CD4-positive, alpha-beta T cell (primary cell): ENCODE results near the gene HOXB3. TPM values are rescaled to one million over a fixed set of nuclear protein-coding genes. Genes with fewer than 3 reads are reported as not detected.
A peak's percentile ranks its signal among the peaks of the same experiment; 100 is the strongest.

ENCODE experiments used
- ATAC-seq: fragments of 200-7000 bp; cut with Tn5 transposase; one replicate; pipeline ENCODE4 v1.10.0; 2022; ENCODE audit warnings: mild to moderate bottlenecking; ENCODE audit not compliant: poor library complexity
- CTCF ChIA-PET: fragments of 350-600 bp; sonication (Branson Sonifier 250); formaldehyde crosslinking; loops from one replicate; lab custom pipeline; 2021; ENCODE audit warnings: antibody characterized with exemption, inconsistent platforms; lab: Charles Lee
- POLR2A ChIA-PET: fragments of 350-600 bp; sonication (Branson Sonifier 250); formaldehyde crosslinking; loops from one replicate; lab custom pipeline; 2021; ENCODE audit warnings: antibody characterized with exemption, inconsistent platforms; lab: Charles Lee
- DNase-seq, 14 experiments: peaks; one replicate each; pipeline ENCODE4 v3.0.0-alpha.2; 2013 to 2020; ENCODE audit warnings: mixed read lengths in 2 of 14
- H3K27ac ChIP-seq, 2 donors: one replicate each; pipeline versions ENCODE4 v1.5.1 to v1.7.0; 2013; ENCODE audit warnings: low read length in 2 of 2, low read depth in 1 of 2, mild to moderate bottlenecking in 1 of 2
- H3K27me3 ChIP-seq, 2 experiments: 1 replicate in 1 of 2; 2 replicates in 1 of 2; pipeline versions ENCODE4 v1.6.1 to v1.7.0; 2013; ENCODE audit warnings: low read length in 2 of 2, control low read depth in 1 of 2, mild to moderate bottlenecking in 1 of 2, moderate library complexity in 1 of 2; ENCODE audit not compliant: insufficient read depth in 2 of 2, control insufficient read depth in 1 of 2
- H3K36me3 ChIP-seq: one replicate; pipeline ENCODE4 v1.6.1; 2013; ENCODE audit warnings: low read length, control low read depth; ENCODE audit not compliant: insufficient read depth
- H3K4me1 ChIP-seq: one replicate; pipeline ENCODE4 v1.6.1; 2013; ENCODE audit warnings: low read length, control low read depth; ENCODE audit not compliant: insufficient read depth
- H3K4me3 ChIP-seq: one replicate; pipeline ENCODE4 v1.5.1; 2013; ENCODE audit warnings: mild to moderate bottlenecking, low read length, moderate library complexity
- H3K9me3 ChIP-seq, 2 experiments: 1 replicate in 1 of 2; 2 replicates in 1 of 2; pipeline versions ENCODE4 v1.6.1 to v1.7.0; 2013; ENCODE audit warnings: low read length in 2 of 2, mild to moderate bottlenecking in 2 of 2, control low read depth in 1 of 2, moderate library complexity in 1 of 2; ENCODE audit not compliant: control insufficient read depth in 1 of 2, insufficient read depth in 1 of 2
- H3K27ac Mint-ChIP-seq: one replicate; pipeline ENCODE4 v1.8.0; 2020; ENCODE audit warnings: mixed read lengths
- H3K27me3 Mint-ChIP-seq: one replicate; pipeline ENCODE4 v1.8.0; 2021; ENCODE audit warnings: mixed read lengths
- H3K36me3 Mint-ChIP-seq: one replicate; pipeline ENCODE4 v1.8.0; 2021; ENCODE audit warnings: low read depth, mixed read lengths
- H3K4me1 Mint-ChIP-seq: one replicate; pipeline ENCODE4 v1.8.0; 2021; ENCODE audit warnings: low read depth, mixed read lengths
- H3K4me3 Mint-ChIP-seq: one replicate; pipeline ENCODE4 v1.8.0; 2020; ENCODE audit warnings: mild to moderate bottlenecking, mixed read lengths
- H3K9me3 Mint-ChIP-seq: one replicate; pipeline ENCODE4 v1.8.0; 2020; ENCODE audit warnings: mixed read lengths
- CTCF ChIP-seq: fragments of 200-600 bp; IDR thresholded peaks from one replicate; pipeline ENCODE4 v1.8.0; 2022; ENCODE audit warnings: antibody characterized with exemption, mild to moderate bottlenecking
- intact Hi-C, 2 experiments: fragments of 100-400 bp; cut with DNase I in 1 of 2; cut with micrococcal nuclease in 1 of 2; formaldehyde crosslinking; loops; one replicate each; pipeline versions ENCODE4 v1.15.1 to v1.9.0; 2023 to 2025; cut with DNase I, micrococcal nuclease
- total RNA-seq, 174 experiments: library from RNA in 2 of 174; stranded (reverse) in 2 of 174; gene quantifications; one replicate each; pipeline ENCODE4 v1.2.3 and lab custom pipeline; 2021 to 2026

HOXB3 gene
- total RNA-seq, 2 experiments from 2014 or later: 0.25 to 0.36 TPM

DNA sequence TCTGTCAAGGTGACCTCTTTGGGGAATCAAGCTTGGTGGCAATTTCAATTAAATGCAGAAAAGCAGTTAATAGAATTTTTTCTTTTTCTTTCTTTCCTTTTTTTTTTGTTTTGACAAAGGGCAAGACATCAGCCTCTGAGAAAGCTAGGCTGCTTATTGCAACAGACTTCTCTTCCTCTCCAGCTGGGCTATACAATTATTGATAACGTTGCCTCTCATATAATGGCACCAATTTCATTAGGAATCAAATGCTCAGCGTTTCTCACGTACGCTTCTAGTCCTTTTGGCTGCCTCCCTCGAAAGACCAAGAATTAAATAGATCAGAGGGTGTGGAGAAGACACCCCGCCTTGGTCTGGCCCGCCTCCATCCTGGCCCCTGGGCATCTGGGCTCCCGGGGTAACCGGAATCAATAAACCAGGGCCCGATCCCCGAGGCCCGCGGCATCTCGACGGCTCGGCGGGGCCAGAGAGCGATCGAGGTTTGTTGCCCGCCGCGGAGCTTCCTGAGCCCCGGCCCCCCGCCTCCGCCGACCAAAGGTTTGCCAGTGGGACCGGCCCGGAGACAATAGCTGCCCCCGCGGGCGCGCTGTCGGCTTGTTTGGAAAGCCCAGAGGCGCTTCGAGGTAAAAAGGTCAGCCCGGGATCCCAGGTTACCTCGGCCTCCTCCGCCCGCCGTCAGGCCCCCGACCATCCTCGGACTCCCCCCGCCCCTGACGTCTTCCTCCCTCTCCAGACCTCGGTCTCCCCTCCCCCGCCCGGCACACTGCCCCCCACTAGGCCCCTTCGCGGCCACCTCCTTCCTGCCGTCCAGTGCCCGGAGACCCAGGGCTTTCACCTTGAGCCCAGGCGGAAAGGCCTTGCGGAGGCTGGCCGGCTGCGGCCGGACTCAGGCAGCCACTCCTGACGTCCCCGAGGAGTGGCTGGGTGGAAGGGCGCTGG is 63.2 kb downstream of the HOXB3 start:
- no peak overlapping the region for H3K4me3 ChIP-seq
- H3K9me3 ChIP-seq: peaks cover 0 to 7% of the 10 kb centered on the region in 2 experiments
- DNase-seq (peak in 1 of 14 experiments; percentile 26), ATAC-seq (no peak)
- POLR2A ChIA-PET: no interaction called here
- Mint-ChIP-seq H3K9me3 (no peaks in the 10 kb centered on the region), H3K36me3 (no peaks in the 10 kb centered on the region), H3K27me3 (peaks cover 64% of the 10 kb centered on the region), H3K4me3 (no peak overlapping the region), H3K4me1 (no peaks in the 10 kb centered on the region), H3K27ac (no peak overlapping the region)
- H3K4me1 ChIP-seq: peaks cover 6% of the 10 kb centered on the region
- no peak overlapping the region for H3K27ac ChIP-seq
- no peaks in the 10 kb centered on the region for H3K36me3 ChIP-seq
- intact Hi-C loops: loop anchor here in 1 of 2 experiments (10.0 kb wide), 1 partner anchor 52 kb away; no protein-coding TSS in a partner anchor
- no peak for TF ChIP-seq CTCF
- CTCF ChIA-PET: no interaction called here
- H3K27me3 ChIP-seq: peaks cover 23 to 25% of the 10 kb centered on the region in 2 experiments

- no peaks in the 10 kb centered on the region for H3K36me3 Mint-ChIP-seq
- ATAC-seq: no peak
- no peaks in the 10 kb centered on the region for H3K9me3 Mint-ChIP-seq
- H3K4me3 ChIP-seq: no peak overlapping the region
- peaks cover 6% of the 10 kb centered on the region for H3K4me1 ChIP-seq
- no peak for TF ChIP-seq CTCF
- intact Hi-C loops: loop anchor here in 1 of 2 experiments (10.0 kb wide), 1 partner anchor 48 kb away; no protein-coding TSS in a partner anchor
- H3K4me1 Mint-ChIP-seq: no peaks in the 10 kb centered on the region
- peaks cover 66% of the 10 kb centered on the region for H3K27me3 Mint-ChIP-seq
- H3K36me3 ChIP-seq: no peaks in the 10 kb centered on the region
- H3K9me3 ChIP-seq: peaks cover 0 to 7% of the 10 kb centered on the region in 2 experiments
- ChIA-PET POLR2A (no interaction called here), CTCF (interaction anchor here (1.2 to 1.4 kb wide), 2 partner anchors 10 to 30 kb away, joined by 3 to 4 read pairs; no protein-coding TSS in a partner anchor)
- H3K4me3 Mint-ChIP-seq: no peak overlapping the region
- DNase-seq: no peak
- no peak overlapping the region for H3K27ac Mint-ChIP-seq
- peaks cover 23 to 25% of the 10 kb centered on the region in 2 experiments for H3K27me3 ChIP-seq
- H3K27ac ChIP-seq: no peak overlapping the region
Observed at GRCh38 chr17:48523010-48523409, 67.0 kb downstream of the HOXB3 start.

- peaks cover 74% of the 10 kb centered on the region for H3K27me3 Mint-ChIP-seq
- Histone ChIP-seq H3K27ac (no peak overlapping the region), H3K9me3 (peaks cover 0 to 5% of the 10 kb centered on the region in 2 experiments), H3K36me3 (no peaks in the 10 kb centered on the region), H3K4me1 (peaks cover 5% of the 10 kb centered on the region), H3K27me3 (peaks cover 19 to 25% of the 10 kb centered on the region in 2 experiments), H3K4me3 (no peak overlapping the region)
- ChIA-PET POLR2A (interaction anchor here (0.6 kb wide), 1 partner anchor 12 kb away, joined by 4 read pairs; no protein-coding TSS in a partner anchor), CTCF (interaction anchor here (0.8 to 1.4 kb wide), 3 partner anchors 9 to 65 kb away, joined by 3 to 4 read pairs (median 4); no protein-coding TSS in a partner anchor)
- intact Hi-C loops: loop anchor here in 1 of 2 experiments (10.0 kb wide), 1 partner anchor 47 kb away; no protein-coding TSS in a partner anchor
- DNase-seq (no peak), ATAC-seq (no peak)
- TF ChIP-seq CTCF: no peak
- H3K4me3 Mint-ChIP-seq: no peak overlapping the region
- H3K9me3 Mint-ChIP-seq: no peaks in the 10 kb centered on the region
- no peaks in the 10 kb centered on the region for H3K4me1 Mint-ChIP-seq
- no peaks in the 10 kb centered on the region for H3K36me3 Mint-ChIP-seq
- no peak overlapping the region for H3K27ac Mint-ChIP-seq
Observed at GRCh38 chr17:48522031-48522653, 67.9 kb downstream of the HOXB3 start.
